Fibroblast of lung (primary cell): Measurements from ENCODE around the gene ZNF827.
A peak's percentile ranks its signal among the peaks of the same experiment; 100 is the strongest.

Experiments used
- EZH2 ChIP-seq: IDR thresholded peaks from 2 replicates; pipeline ENCODE4 v1.5.1; 2012; ENCODE audit warnings: low read length, control low read depth, mild to moderate bottlenecking; ENCODE audit errors: missing control alignments
- TF ChIP-seq, protein P1 (sequence below), 2 donors: IDR thresholded peaks in 1 of 2; conservative IDR thresholded peaks in 1 of 2; 1 replicate in 1 of 2; 2 replicates in 1 of 2; pipeline ENCODE4 v1.5.1; 2011 to 2012; ENCODE audit warnings: low read length in 2 of 2, control low read depth in 1 of 2, inconsistent platforms in 1 of 2, low read depth in 1 of 2, mild to moderate bottlenecking in 1 of 2

DNA sequence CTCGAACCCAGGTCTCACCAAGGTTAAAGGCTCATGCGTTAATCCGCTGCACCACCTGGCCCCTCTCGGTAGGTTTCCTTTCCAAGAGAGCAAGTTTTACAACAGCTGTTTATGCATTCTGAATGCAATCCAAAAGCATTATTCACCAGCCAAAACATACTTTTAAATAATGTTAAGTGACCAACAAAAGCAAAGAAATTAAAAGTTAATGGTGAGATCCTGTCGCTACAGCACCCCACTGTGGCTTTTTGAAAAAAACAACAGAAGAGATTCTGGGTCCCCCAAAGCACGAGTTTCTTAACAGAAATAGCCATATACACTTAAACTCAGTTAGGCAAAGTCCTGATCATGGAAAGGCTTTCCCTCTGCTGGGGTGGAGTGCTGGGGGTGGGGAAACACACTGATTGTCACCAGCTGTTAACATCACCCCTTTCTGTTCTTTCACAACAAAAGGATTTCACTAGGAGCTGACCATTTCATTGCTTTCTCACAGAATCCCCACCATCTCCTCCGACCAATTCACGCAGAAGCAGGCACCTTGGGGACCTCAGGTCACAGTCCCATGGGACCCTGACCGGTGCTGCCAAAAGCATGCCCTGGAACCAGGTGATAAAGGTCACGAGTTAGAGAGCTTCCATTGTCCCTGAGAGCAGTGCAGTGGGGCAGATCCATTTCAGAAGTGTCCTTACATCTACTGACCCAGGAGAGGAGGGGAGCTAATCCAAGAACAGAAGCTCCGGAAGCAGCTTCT is 51.2 kb downstream of the ZNF827 start:
- TF ChIP-seq, protein P1, sequence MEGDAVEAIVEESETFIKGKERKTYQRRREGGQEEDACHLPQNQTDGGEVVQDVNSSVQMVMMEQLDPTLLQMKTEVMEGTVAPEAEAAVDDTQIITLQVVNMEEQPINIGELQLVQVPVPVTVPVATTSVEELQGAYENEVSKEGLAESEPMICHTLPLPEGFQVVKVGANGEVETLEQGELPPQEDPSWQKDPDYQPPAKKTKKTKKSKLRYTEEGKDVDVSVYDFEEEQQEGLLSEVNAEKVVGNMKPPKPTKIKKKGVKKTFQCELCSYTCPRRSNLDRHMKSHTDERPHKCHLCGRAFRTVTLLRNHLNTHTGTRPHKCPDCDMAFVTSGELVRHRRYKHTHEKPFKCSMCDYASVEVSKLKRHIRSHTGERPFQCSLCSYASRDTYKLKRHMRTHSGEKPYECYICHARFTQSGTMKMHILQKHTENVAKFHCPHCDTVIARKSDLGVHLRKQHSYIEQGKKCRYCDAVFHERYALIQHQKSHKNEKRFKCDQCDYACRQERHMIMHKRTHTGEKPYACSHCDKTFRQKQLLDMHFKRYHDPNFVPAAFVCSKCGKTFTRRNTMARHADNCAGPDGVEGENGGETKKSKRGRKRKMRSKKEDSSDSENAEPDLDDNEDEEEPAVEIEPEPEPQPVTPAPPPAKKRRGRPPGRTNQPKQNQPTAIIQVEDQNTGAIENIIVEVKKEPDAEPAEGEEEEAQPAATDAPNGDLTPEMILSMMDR (conservative IDR thresholded peaks at IDR 0.05 in 1 of 2, IDR thresholded peaks at IDR 0.05 in 1 of 2; ENCODE audit: low read depth in 1 of 2, low read length in 2 of 2) = peak in 1 of 2 donors; percentile 17
- TF ChIP-seq EZH2 = no peak
